HEK293T (cell line): ENCODE data around the gene REEP3.

Source experiments
- BHLHE40 ChIP-seq: fragments of 450-650 bp; IDR thresholded peaks from 2 replicates; pipeline ENCODE4 v1.6.1; 2016; ENCODE audit warnings: mild to moderate bottlenecking, moderate library complexity, borderline replicate concordance
- ELF4 ChIP-seq: fragments of 450-650 bp; IDR thresholded peaks from 2 replicates; pipeline ENCODE4 v1.6.1; 2017; ENCODE audit warnings: antibody characterized with exemption
- FOXK2 ChIP-seq: fragments of 450-650 bp; IDR thresholded peaks from 2 replicates; pipeline ENCODE4 v1.6.1; 2016; ENCODE audit warnings: mild to moderate bottlenecking
- FOXM1 ChIP-seq: fragments of 450-650 bp; IDR thresholded peaks from 2 replicates; pipeline ENCODE4 v1.6.1; 2017; ENCODE audit warnings: mild to moderate bottlenecking, borderline replicate concordance
- HDGF ChIP-seq: fragments of 450-650 bp; IDR thresholded peaks from 2 replicates; pipeline ENCODE4 v1.6.1; 2017; ENCODE audit warnings: antibody characterized with exemption, borderline replicate concordance
- L3MBTL2 ChIP-seq: fragments of 450-650 bp; conservative IDR thresholded peaks from 2 replicates; pipeline ENCODE4 v1.6.1; 2016; ENCODE audit warnings: mild to moderate bottlenecking
- SP1 ChIP-seq: fragments of 450-650 bp; IDR thresholded peaks from 2 replicates; pipeline ENCODE4 v1.6.1; 2017
- TARDBP ChIP-seq: fragments of 450-650 bp; IDR thresholded peaks from 2 replicates; pipeline ENCODE4 v1.6.1; 2016
- ZNF384 ChIP-seq: fragments of 450-650 bp; IDR thresholded peaks from 2 replicates; pipeline ENCODE4 v1.6.1; 2016
- TF ChIP-seq, protein P1 (sequence below): fragments of 450-650 bp; IDR thresholded peaks from 2 replicates; pipeline ENCODE4 v1.6.1; 2016

GRCh38 chr10:63515002-63515763 is 6.0 kb upstream of the REEP3 start:
- TF ChIP-seq HDGF = no peak
- no peak for TF ChIP-seq FOXM1
- TF ChIP-seq, protein P1, sequence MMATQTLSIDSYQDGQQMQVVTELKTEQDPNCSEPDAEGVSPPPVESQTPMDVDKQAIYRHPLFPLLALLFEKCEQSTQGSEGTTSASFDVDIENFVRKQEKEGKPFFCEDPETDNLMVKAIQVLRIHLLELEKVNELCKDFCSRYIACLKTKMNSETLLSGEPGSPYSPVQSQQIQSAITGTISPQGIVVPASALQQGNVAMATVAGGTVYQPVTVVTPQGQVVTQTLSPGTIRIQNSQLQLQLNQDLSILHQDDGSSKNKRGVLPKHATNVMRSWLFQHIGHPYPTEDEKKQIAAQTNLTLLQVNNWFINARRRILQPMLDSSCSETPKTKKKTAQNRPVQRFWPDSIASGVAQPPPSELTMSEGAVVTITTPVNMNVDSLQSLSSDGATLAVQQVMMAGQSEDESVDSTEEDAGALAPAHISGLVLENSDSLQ = no peak
- no peak for TF ChIP-seq L3MBTL2
- TF ChIP-seq FOXK2 = no peak
- no peak for TF ChIP-seq ELF4
- TF ChIP-seq SP1 = no peak
- no peak for TF ChIP-seq TARDBP
- no peak for TF ChIP-seq BHLHE40
- no peak for TF ChIP-seq ZNF384
